ENCODE results near the gene MPPED1.

MPPED1 gene

DNA sequence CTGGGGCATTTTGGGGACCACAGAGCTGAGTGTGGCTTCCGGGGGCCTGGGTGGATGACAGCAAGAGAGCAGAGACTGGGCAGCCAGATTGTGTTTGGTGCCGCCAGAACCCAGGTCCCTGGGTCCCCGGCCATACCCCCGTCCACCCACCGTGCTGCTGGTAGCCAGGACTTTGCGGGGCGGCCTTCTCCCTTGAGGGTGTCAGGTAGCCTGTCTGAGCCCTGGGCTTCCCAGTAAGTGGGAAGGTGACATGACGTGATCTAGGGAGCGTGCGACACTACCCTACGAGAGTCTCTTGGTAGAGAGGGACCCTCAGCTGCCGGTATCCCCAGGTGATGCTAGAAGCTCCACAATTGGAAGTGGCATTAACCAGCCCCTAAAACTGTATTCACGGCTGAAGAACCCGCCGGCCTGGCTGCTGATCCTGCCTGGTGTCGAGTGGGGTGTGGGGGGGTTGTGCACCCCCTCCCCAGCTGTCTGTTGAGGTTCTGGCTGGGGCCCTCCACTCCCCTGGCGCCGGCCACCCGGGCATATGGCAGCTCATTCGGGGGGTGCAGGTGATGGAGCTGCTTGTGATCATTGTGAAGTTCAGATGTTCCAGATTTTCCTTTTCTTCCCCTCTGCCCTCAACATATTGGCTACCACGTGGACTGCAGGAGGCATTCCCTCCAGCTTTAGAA, 66.9 kb downstream of the MPPED1 start:
- no peaks in the 10 kb centered on the region for H3K9me3 ChIP-seq (ENCODE audit: insufficient read depth, low read length)
- no peaks in the 10 kb centered on the region for H3F3A ChIP-seq (ENCODE audit: insufficient read depth)
- no peak overlapping the region for H3K4me3 ChIP-seq (ENCODE audit: insufficient read depth, low read length, poor library complexity, severe bottlenecking)
- H3K36me3 ChIP-seq (ENCODE audit: low read length), result no peaks in the 10 kb centered on the region
- H3K79me2 ChIP-seq (ENCODE audit: insufficient read depth, low read length), result no peaks in the 10 kb centered on the region
- H4K20me1 ChIP-seq (ENCODE audit: low read depth, low read length), result no peaks in the 10 kb centered on the region
- no peak overlapping the region for H3K4me2 ChIP-seq (ENCODE audit: low read depth, low read length, poor library complexity, severe bottlenecking)
- no peaks in the 10 kb centered on the region for H3K9me2 ChIP-seq (replicated peaks; ENCODE audit: insufficient read depth, low read length)
- no peak overlapping the region for H3K27ac ChIP-seq (ENCODE audit: low read depth, low read length)
- H3K9ac ChIP-seq (ENCODE audit: low read length), result no peak overlapping the region
- TF ChIP-seq EZH2phosphoT487 (conservative IDR thresholded peaks at IDR 0.05; ENCODE audit: low read length), result no peak
- TF ChIP-seq, protein P1, sequence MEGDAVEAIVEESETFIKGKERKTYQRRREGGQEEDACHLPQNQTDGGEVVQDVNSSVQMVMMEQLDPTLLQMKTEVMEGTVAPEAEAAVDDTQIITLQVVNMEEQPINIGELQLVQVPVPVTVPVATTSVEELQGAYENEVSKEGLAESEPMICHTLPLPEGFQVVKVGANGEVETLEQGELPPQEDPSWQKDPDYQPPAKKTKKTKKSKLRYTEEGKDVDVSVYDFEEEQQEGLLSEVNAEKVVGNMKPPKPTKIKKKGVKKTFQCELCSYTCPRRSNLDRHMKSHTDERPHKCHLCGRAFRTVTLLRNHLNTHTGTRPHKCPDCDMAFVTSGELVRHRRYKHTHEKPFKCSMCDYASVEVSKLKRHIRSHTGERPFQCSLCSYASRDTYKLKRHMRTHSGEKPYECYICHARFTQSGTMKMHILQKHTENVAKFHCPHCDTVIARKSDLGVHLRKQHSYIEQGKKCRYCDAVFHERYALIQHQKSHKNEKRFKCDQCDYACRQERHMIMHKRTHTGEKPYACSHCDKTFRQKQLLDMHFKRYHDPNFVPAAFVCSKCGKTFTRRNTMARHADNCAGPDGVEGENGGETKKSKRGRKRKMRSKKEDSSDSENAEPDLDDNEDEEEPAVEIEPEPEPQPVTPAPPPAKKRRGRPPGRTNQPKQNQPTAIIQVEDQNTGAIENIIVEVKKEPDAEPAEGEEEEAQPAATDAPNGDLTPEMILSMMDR (IDR thresholded peaks at IDR 0.05; ENCODE audit: insufficient read depth, low read length, poor library complexity, severe bottlenecking), result no peak
- no peak overlapping the region for H2AFZ ChIP-seq (ENCODE audit: low read depth, low read length, severe bottlenecking)
- no peaks in the 10 kb centered on the region for H3K27me3 ChIP-seq (ENCODE audit: low read length)

DNA sequence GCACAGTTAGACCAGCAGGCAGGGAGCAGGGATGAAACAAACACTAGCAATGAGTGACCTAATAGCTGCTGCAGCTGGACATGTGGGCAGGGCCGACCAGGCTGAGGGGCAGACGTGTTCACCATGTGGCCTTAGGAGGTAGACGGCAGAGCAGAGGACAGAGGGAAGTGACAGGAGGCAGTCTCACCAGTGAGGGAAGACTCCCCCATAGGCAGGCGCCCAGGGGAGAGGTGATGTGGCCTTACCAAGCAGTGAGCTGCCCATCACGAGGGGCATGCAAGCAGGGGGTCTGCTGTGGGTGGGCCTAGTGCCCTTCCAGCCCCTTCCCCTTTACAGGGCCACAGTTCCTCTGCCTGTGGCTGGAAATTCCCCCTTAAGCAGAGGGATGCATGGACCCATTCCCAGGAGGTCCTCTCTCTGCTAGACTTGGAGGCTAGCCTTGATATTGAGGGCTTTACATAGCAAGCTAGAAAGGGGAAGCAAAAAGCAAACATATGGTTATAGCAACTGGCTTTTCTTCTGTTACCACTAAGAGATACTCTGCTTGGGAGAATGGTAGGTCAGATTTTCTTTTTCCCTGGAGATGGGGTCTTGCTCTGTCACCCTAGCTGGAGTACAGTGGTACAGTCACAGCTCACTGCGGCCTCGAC, 67.6 kb downstream of the MPPED1 start:
- no peak for TF ChIP-seq EZH2phosphoT487 (conservative IDR thresholded peaks at IDR 0.05; ENCODE audit: low read length)
- TF ChIP-seq, protein P1 (IDR thresholded peaks at IDR 0.05; ENCODE audit: insufficient read depth, low read length, poor library complexity, severe bottlenecking), result no peak
- Histone ChIP-seq H3K9ac (ENCODE audit: low read length) (no peak overlapping the region), H3K27me3 (ENCODE audit: low read length) (no peaks in the 10 kb centered on the region), H3K27ac (ENCODE audit: low read depth, low read length) (no peak overlapping the region), H3K4me2 (ENCODE audit: low read depth, low read length, poor library complexity, severe bottlenecking) (no peak overlapping the region), H3K36me3 (ENCODE audit: low read length) (no peaks in the 10 kb centered on the region), H3K9me3 (ENCODE audit: insufficient read depth, low read length) (no peaks in the 10 kb centered on the region), H4K20me1 (ENCODE audit: low read depth, low read length) (no peaks in the 10 kb centered on the region), H3F3A (ENCODE audit: insufficient read depth) (no peaks in the 10 kb centered on the region), H3K79me2 (ENCODE audit: insufficient read depth, low read length) (no peaks in the 10 kb centered on the region), H3K4me3 (ENCODE audit: insufficient read depth, low read length, poor library complexity, severe bottlenecking) (no peak overlapping the region), H3K9me2 (replicated peaks; ENCODE audit: insufficient read depth, low read length) (no peaks in the 10 kb centered on the region), H2AFZ (ENCODE audit: low read depth, low read length, severe bottlenecking) (no peak overlapping the region)

DNA sequence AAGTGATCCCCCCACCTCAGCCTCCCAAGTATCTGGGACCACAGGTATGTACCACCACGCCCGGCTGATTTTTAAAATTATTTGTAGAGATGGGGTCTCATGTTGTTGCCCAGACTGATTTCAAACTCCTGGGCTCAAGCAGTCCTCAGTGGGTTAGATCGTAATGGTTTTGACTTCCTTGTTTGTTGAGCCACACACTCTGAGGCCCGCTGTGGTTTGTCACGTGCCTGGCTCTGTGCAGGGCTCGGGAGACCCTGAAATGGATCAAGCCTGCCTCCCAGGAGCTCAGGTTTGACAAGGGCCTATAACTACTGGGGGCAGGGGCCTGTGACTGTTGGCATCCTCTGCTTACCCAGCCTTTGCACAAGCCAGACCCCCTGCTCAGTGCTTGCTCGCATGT, 68.1 kb downstream of the MPPED1 start:
- no peak overlapping the region for H3K9ac ChIP-seq (ENCODE audit: low read length)

More for the DNA sequence above, 68.1 kb downstream of the MPPED1 start:
- Histone ChIP-seq H3K4me3 (ENCODE audit: insufficient read depth, low read length, poor library complexity, severe bottlenecking) (no peak overlapping the region), H3K4me2 (ENCODE audit: low read depth, low read length, poor library complexity, severe bottlenecking) (no peak overlapping the region), H3K36me3 (ENCODE audit: low read length) (no peaks in the 10 kb centered on the region), H3K9me3 (ENCODE audit: insufficient read depth, low read length) (no peaks in the 10 kb centered on the region), H3K27me3 (ENCODE audit: low read length) (no peaks in the 10 kb centered on the region), H3K27ac (ENCODE audit: low read depth, low read length) (no peak overlapping the region), H4K20me1 (ENCODE audit: low read depth, low read length) (no peaks in the 10 kb centered on the region), H2AFZ (ENCODE audit: low read depth, low read length, severe bottlenecking) (no peak overlapping the region), H3K9me2 (replicated peaks; ENCODE audit: insufficient read depth, low read length) (no peaks in the 10 kb centered on the region), H3F3A (ENCODE audit: insufficient read depth) (no peaks in the 10 kb centered on the region), H3K79me2 (ENCODE audit: insufficient read depth, low read length) (no peaks in the 10 kb centered on the region)
- TF ChIP-seq EZH2phosphoT487 (conservative IDR thresholded peaks at IDR 0.05; ENCODE audit: low read length), result no peak
- TF ChIP-seq, protein P1 (IDR thresholded peaks at IDR 0.05; ENCODE audit: insufficient read depth, low read length, poor library complexity, severe bottlenecking), result no peak

Measured in SU-DHL-6 (cell line).